Upper lobe of right lung (tissue), 1 donor: ENCODE measurements around the gene VWF. TPM values are rescaled to one million over a fixed set of nuclear protein-coding genes. Genes with fewer than 3 reads are reported as not detected.
"Not testable (repeated sequence)": the region's sequence is repeated elsewhere in the genome, so short reads cannot be mapped to it uniquely, and the experiment has no call there.

ENCODE experiments used
- ATAC-seq: fragments of 200-7000 bp; cut with Tn5 transposase; one replicate; pipeline ENCODE4 v1.9.1; 2020; ENCODE audit warnings: mild to moderate bottlenecking, moderate library complexity
- DNase-seq: peaks from one replicate; pipeline ENCODE4 v3.0.0-alpha.2; 2020
- H3K27ac ChIP-seq: fragments of 200-600 bp; one replicate; pipeline ENCODE4 v1.8.0; 2022
- H3K27me3 ChIP-seq: fragments of 200-600 bp; one replicate; pipeline ENCODE4 v1.8.0; 2022; ENCODE audit warnings: mild to moderate bottlenecking
- H3K36me3 ChIP-seq: fragments of 200-600 bp; one replicate; pipeline ENCODE4 v1.8.0; 2022
- H3K4me1 ChIP-seq: fragments of 200-600 bp; one replicate; pipeline ENCODE4 v1.8.0; 2022
- H3K4me3 ChIP-seq: fragments of 200-600 bp; one replicate; pipeline ENCODE4 v1.8.0; 2022; ENCODE audit warnings: mild to moderate bottlenecking
- H3K9me3 ChIP-seq: fragments of 200-600 bp; one replicate; pipeline ENCODE4 v1.8.0; 2022
- intact Hi-C: fragments of 100-400 bp; cut with DNase I; formaldehyde crosslinking; loops from one replicate; pipeline ENCODE4 v1.11.0; 2022
- total RNA-seq: library from RNA; stranded (reverse); fragmentation: NEBNext Ultra II Directional; extraction: Animal tissue kit (Norgen Biotek cat#: 25700); gene quantifications from one replicate; pipeline ENCODE4 v1.2.1, GENCODE V29; 2021
- TF ChIP-seq, protein P1 (sequence below): fragments of 200-600 bp; IDR thresholded peaks from one replicate; pipeline ENCODE4 v1.8.0; 2022; ENCODE audit warnings: antibody characterized with exemption
- donor health status: DM: no; HTN: yes; CAD: no; lungs with severe emphysema.

The VWF gene
- total RNA-seq, 1 donor from 2014 or later: 729 TPM

DNA sequence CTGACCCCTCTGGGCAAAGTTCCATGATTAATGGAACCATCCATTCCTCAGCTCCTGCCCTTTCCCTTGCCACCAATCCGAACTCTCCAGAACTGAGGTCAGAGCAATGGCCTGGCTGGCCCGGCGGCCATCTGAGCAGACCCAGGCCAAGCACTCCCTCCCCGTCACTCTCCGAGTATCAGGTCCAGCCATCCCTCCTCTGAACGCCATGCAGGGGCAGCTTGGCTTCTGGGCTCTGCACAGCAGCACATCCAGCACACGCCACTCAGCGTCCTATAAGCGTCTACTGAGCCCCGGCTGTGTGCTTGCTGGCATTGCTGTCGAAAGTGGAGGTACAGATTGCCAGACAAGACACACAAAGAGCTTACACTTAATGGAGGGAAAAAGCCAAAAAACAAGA, 34.3 kb upstream of the VWF start:
- Histone ChIP-seq H3K4me1 (peaks cover 7% of the 10 kb centered on the region), H3K27me3 (no peaks in the 10 kb centered on the region), H3K4me3 (no peak overlapping the region), H3K27ac (no peak overlapping the region), H3K36me3 (no peaks in the 10 kb centered on the region), H3K9me3 (no peaks in the 10 kb centered on the region)
- ATAC-seq (no peak), DNase-seq (no peak)
- intact Hi-C loops: no loop called here
- TF ChIP-seq, protein P1, sequence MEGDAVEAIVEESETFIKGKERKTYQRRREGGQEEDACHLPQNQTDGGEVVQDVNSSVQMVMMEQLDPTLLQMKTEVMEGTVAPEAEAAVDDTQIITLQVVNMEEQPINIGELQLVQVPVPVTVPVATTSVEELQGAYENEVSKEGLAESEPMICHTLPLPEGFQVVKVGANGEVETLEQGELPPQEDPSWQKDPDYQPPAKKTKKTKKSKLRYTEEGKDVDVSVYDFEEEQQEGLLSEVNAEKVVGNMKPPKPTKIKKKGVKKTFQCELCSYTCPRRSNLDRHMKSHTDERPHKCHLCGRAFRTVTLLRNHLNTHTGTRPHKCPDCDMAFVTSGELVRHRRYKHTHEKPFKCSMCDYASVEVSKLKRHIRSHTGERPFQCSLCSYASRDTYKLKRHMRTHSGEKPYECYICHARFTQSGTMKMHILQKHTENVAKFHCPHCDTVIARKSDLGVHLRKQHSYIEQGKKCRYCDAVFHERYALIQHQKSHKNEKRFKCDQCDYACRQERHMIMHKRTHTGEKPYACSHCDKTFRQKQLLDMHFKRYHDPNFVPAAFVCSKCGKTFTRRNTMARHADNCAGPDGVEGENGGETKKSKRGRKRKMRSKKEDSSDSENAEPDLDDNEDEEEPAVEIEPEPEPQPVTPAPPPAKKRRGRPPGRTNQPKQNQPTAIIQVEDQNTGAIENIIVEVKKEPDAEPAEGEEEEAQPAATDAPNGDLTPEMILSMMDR: no peak

DNA sequence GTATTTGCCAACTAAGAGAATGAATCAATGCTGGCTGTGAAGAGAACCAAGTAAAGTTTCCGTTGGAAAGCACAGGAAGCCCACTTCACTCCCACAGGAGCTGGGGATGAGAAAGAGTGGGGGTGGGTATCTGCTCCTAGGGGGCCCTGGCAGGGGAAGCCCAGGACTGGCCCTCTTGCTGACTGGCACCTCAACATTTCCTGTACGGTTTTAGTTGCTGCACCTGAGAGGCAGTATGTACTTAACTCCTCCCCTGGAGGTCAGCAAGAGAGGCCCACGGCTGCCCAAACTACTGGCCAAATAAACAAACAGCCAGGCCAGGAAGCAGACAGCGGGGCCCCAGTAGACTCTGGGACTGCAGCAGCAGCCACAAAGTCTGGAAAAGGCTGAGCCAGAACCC, 33.8 kb upstream of the VWF start:
- TF ChIP-seq, protein P1: no peak
- Histone ChIP-seq H3K36me3 (no peaks in the 10 kb centered on the region), H3K27ac (no peak overlapping the region), H3K4me3 (no peak overlapping the region), H3K4me1 (peaks cover 7% of the 10 kb centered on the region), H3K27me3 (no peaks in the 10 kb centered on the region), H3K9me3 (no peaks in the 10 kb centered on the region)
- DNase-seq: no peak
- intact Hi-C loops: no loop called here
- ATAC-seq: peak; percentile 19

DNA sequence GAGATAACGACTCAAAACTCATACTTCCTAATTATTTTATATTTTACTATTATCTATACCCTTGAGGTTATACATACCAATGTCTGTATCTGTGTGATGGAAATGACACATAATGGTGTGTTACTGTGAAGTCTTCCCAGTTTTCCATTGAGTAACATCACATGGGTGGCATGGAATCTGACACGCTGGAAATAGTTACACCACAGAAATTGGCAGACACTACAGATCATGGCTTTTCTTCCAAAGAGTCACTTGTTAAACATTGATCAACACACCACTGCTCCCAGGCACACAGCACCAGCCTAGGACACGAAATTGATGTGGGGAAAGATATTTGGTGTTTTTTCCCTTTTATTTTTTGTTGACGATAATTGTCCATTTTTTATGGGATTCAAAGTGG, 33.0 kb upstream of the VWF start:
- DNase-seq (no peak), ATAC-seq (no peak)
- H3K4me3 ChIP-seq: no peak overlapping the region
- H3K27me3 ChIP-seq: no peaks in the 10 kb centered on the region
- H3K36me3 ChIP-seq: no peaks in the 10 kb centered on the region
- H3K27ac ChIP-seq: no peak overlapping the region
- peaks cover 7% of the 10 kb centered on the region for H3K4me1 ChIP-seq
- intact Hi-C loops: no loop called here
- no peaks in the 10 kb centered on the region for H3K9me3 ChIP-seq
- TF ChIP-seq, protein P1: no peak

DNA sequence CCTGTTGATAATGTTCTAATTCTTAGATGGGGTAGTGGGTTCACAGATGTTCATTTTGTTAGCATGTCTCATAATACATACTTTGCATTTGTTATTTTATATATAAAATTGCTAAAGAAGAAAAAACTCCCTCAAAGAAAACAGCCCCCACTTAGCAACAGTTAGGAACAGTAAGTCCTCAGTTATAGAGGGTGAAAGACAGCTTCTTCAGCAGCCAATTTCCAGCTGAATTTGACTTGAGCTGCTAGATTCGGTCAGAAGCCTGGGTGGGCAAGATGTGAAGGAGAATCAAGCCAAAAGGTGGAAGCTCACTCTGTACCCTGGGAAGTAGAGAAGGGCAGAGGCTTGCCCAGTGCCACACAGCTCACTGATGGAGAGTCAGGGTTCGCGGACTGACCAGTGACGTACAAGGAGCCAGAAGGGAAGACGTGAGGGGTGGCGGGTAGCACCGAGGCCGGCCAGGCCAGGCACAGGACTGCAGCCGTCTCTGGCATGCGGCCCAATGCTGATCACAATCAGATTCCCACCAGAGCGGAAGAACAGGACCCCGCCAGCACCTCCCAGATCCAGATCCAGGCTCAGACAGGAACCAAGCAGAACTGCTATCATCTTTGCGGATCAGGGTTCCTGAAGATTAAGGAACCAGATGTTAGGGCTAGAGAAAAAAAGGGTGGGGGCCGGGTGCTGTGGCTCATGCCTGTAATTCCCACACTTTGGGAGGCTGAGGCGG, 30.4 kb upstream of the VWF start:
- DNase-seq (peak; percentile 76), ATAC-seq (peak; percentile 86)
- H3K27ac ChIP-seq: peak overlapping the region; percentile 51
- intact Hi-C loops: no loop called here
- no peaks in the 10 kb centered on the region for H3K9me3 ChIP-seq
- H3K36me3 ChIP-seq: no peaks in the 10 kb centered on the region
- TF ChIP-seq, protein P1: no peak
- H3K4me1 ChIP-seq: no peaks in the 10 kb centered on the region
- H3K4me3 ChIP-seq: no peak overlapping the region
- H3K27me3 ChIP-seq: no peaks in the 10 kb centered on the region

DNA sequence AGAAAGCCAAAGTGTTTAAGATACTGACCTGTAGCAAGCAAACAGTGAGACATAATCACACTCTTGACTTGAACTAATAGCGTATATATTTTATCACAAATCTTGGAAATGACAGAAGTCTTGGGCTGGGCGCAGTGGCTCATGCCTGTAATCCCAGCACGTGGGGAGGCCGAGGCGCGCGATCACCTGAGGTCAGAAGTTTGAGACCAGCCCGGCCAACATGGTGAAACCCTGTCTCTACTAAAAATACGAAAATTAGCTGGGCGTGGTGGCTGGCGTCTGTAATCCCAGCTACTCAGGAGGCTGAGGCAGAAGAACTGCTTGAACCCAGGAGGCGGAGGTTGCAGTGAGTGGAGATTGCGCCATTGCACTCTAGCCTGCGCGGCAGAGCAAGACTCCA, 24.3 kb upstream of the VWF start:
- H3K27me3 ChIP-seq, H3K36me3 ChIP-seq, H3K4me3 ChIP-seq, intact Hi-C loops, H3K9me3 ChIP-seq, ATAC-seq, H3K4me1 ChIP-seq, H3K27ac ChIP-seq, DNase-seq: not testable (repeated sequence)

DNA sequence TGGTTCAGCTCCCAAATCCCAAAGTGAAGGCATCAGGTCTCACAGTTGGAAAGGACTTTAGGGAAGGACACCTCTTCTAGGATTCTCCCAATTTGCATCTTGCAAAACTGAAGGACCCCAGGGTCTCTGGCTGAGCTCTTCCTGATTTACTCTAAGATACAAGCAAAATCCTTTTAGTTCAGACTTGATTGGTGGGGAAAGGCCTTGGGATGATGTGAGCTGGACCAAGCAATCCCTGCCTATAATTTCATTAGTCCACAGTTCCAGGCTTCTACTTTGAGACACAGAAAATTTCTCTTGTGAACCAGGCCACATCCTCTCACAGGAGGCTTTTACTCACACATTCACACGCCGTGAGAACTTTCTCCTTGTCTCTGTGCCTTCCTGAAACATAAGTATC, 23.6 kb upstream of the VWF start:
- H3K9me3 ChIP-seq: no peaks in the 10 kb centered on the region
- H3K27ac ChIP-seq: no peak overlapping the region
- TF ChIP-seq, protein P1: no peak
- no peaks in the 10 kb centered on the region for H3K4me1 ChIP-seq
- no peaks in the 10 kb centered on the region for H3K36me3 ChIP-seq
- DNase-seq (no peak), ATAC-seq (no peak)
- no peak overlapping the region for H3K4me3 ChIP-seq
- intact Hi-C loops: no loop called here
- H3K27me3 ChIP-seq: no peaks in the 10 kb centered on the region
